Mucosa of descending colon (tissue), 3 donors: ENCODE results near the gene TYROBP. TPM values are rescaled to one million over a fixed set of nuclear protein-coding genes. Genes with fewer than 3 reads are reported as not detected.
A peak's percentile ranks its signal among the peaks of the same experiment; 100 is the strongest.

Experiments
- ATAC-seq: fragments of 200-7000 bp; cut with Tn5 transposase; one replicate; pipeline ENCODE4 v1.9.1; 2020; ENCODE audit warnings: mild to moderate bottlenecking, moderate library complexity
- DNase-seq, 3 donors: peaks; one replicate each; pipeline ENCODE4 v3.0.0-alpha.2; 2020
- H3K36me3 ChIP-seq: fragments of 200-600 bp; one replicate; pipeline ENCODE4 v1.8.0; 2021; ENCODE audit warnings: low read depth, mild to moderate bottlenecking
- H3K4me1 ChIP-seq: fragments of 200-600 bp; one replicate; pipeline ENCODE4 v1.8.0; 2021; ENCODE audit warnings: low read depth, mild to moderate bottlenecking
- H3K4me3 ChIP-seq: fragments of 200-600 bp; one replicate; pipeline ENCODE4 v1.8.0; 2021; ENCODE audit warnings: mild to moderate bottlenecking
- H3K9me3 ChIP-seq: fragments of 200-600 bp; one replicate; pipeline ENCODE4 v1.8.0; 2021; ENCODE audit warnings: mild to moderate bottlenecking
- CTCF ChIP-seq: fragments of 200-600 bp; IDR thresholded peaks from one replicate; pipeline ENCODE4 v1.8.0; 2022; ENCODE audit warnings: antibody characterized with exemption, mild to moderate bottlenecking
- intact Hi-C, 2 donors: fragments of 100-400 bp; cut with DNase I in 1 of 2; cut with micrococcal nuclease in 1 of 2; formaldehyde crosslinking; loops; one replicate each; pipeline versions ENCODE4 v1.11.0 to v1.11.1; 2022; cut with DNase I, micrococcal nuclease
- total RNA-seq, 3 donors: library from RNA; stranded (reverse); fragmentation: NEBNext Ultra II Directional in 2 of 3; extraction: Animal tissue kit (Norgen Biotek cat#: 25700) in 2 of 3; gene quantifications; one replicate each; pipeline versions ENCODE4 v1.2.1 to v1.2.4, GENCODE V29; 2021 to 2023
- donor health status: DM: no; HTN: no; CAD: no; lungs with moderate emphysema.
- donor health status: DM: no; HTN: no; CAD: no.
- donor health status: DM: no; HTN: yes; CAD: no.

The TYROBP gene
- total RNA-seq, 3 donors from 2014 or later, result 15.7 to 50.2 (median 45.0) TPM

DNA sequence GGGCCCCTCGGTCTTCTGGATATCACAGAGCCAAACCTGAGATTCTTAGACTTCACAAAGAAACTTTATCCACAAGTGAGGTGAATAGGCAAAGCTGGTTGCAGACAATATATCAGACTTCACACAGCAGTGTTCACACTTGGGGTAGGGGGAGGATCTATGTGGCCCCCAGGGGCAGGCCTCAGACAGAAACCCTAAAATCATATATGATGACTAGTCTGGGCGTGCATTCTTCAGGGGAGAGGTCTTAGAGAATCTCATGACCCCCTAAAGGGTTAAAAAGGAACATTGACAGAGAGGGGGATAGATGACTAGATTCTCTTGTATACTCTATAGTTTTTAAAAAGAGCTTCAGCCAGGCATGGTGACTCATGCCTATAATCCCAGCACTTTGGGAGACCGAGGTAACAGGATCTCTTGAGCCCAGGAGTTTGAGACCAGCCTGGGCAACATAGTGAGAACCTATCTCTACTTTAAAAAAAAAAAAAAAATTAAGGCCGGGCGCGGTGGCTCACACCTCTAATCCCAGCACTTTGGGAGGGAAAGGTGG, 2.8 kb downstream of the TYROBP start:
- H3K4me1 ChIP-seq, result no peaks in the 10 kb centered on the region

GRCh38 chr19:35904311-35905068, 3.6 kb downstream of the TYROBP start:
- DNase-seq (no peak), ATAC-seq (no peak)
- no peak overlapping the region for H3K4me3 ChIP-seq
- intact Hi-C loops, result no loop called here
- H3K9me3 ChIP-seq, result no peaks in the 10 kb centered on the region
- no peaks in the 10 kb centered on the region for H3K4me1 ChIP-seq
- no peak for TF ChIP-seq CTCF
- H3K36me3 ChIP-seq, result no peaks in the 10 kb centered on the region

More for the DNA sequence above, 2.8 kb downstream of the TYROBP start:
- no peak for TF ChIP-seq CTCF
- H3K4me3 ChIP-seq, result no peak overlapping the region
- intact Hi-C loops, result no loop called here
- DNase-seq, result no peak
- no peaks in the 10 kb centered on the region for H3K9me3 ChIP-seq
- ATAC-seq, result no peak
- no peaks in the 10 kb centered on the region for H3K36me3 ChIP-seq

GRCh38 chr19:35903550-35904179, 4.4 kb downstream of the TYROBP start:
- Histone ChIP-seq H3K9me3 (no peaks in the 10 kb centered on the region), H3K36me3 (no peaks in the 10 kb centered on the region), H3K4me1 (no peaks in the 10 kb centered on the region), H3K4me3 (no peak overlapping the region)
- TF ChIP-seq CTCF, result no peak
- intact Hi-C loops, result no loop called here
- ATAC-seq, result peak; percentile 59
- DNase-seq, result peak; percentile 78 to 96 (median 82)

GRCh38 chr19:35902870-35903475, 5.1 kb downstream of the TYROBP start:
- H3K9me3 ChIP-seq, result no peaks in the 10 kb centered on the region
- H3K4me1 ChIP-seq, result peaks cover 7% of the 10 kb centered on the region
- DNase-seq (no peak), ATAC-seq (no peak)
- intact Hi-C loops, result no loop called here
- no peaks in the 10 kb centered on the region for H3K36me3 ChIP-seq
- no peak overlapping the region for H3K4me3 ChIP-seq
- TF ChIP-seq CTCF, result no peak

GRCh38 chr19:35901854-35902661, 6.0 kb downstream of the TYROBP start, which contains the start of gene HCST:
Gene HCST, plus strand, starts transcription at chr19:35902529. Its CDS starts 65 bp downstream, at chr19:35902594.
- intact Hi-C loops, result no loop called here
- H3K4me1 ChIP-seq, result peaks cover 9% of the 10 kb centered on the region
- no peak for TF ChIP-seq CTCF
- DNase-seq (peak in 2 of 3 donors; percentile 36 to 55), ATAC-seq (no peak)
- no peaks in the 10 kb centered on the region for H3K9me3 ChIP-seq
- no peak within 1 kb of the TSS for H3K4me3 ChIP-seq
- H3K36me3 ChIP-seq, result no peaks in the 10 kb centered on the region
